ENCODE results near the gene HCRTR2. TPM values are rescaled to one million over a fixed set of nuclear protein-coding genes. Genes with fewer than 3 reads are reported as not detected.

The HCRTR2 gene
- polyA plus RNA-seq, 1 experiment, result not detected

GRCh38 chr6:55320696-55321086, 146.4 kb downstream of the HCRTR2 start:
- no peaks in the 10 kb centered on the region for H3K27me3 ChIP-seq (ENCODE audit: control insufficient read depth, insufficient read depth, low read length)
- ChIA-PET POLR2A (no interaction called here), CTCF (no interaction called here)
- no peak for DNase-seq (ENCODE audit: low read depth)
- H3K4me3 ChIP-seq (ENCODE audit: low read depth, low read length), result no peak overlapping the region
- H3K36me3 ChIP-seq (ENCODE audit: control insufficient read depth, insufficient read depth, low read length), result no peaks in the 10 kb centered on the region
- no peak for TF ChIP-seq CTCF (IDR thresholded peaks at IDR 0.05; ENCODE audit: insufficient read depth, low read depth, low read length)

- Histone ChIP-seq H3K36me3 (ENCODE audit: control insufficient read depth, insufficient read depth, low read length) (no peaks in the 10 kb centered on the region), H3K4me3 (ENCODE audit: low read depth, low read length) (no peak within 1 kb of the TSS), H3K27me3 (ENCODE audit: control insufficient read depth, insufficient read depth, low read length) (no peaks in the 10 kb centered on the region)
- CTCF ChIA-PET, result no interaction called here
- TF ChIP-seq CTCF (IDR thresholded peaks at IDR 0.05; ENCODE audit: insufficient read depth, low read depth, low read length), result no peak
- no peak for DNase-seq (ENCODE audit: low read depth)
- POLR2A ChIA-PET, result no interaction called here
Measured at GRCh38 chr6:55327169-55327568, 152.9 kb downstream of the HCRTR2 start, which contains the start of gene GFRAL. Gene GFRAL (plus strand): TSS chr6:55327469. CDS start chr6:55327555, 86 bp downstream.

Other genes starting within 250 kb of the HCRTR2 start
- not detected in 2 replicates for gene GFRAL, start 153.0 kb downstream of the HCRTR2 start, polyA plus RNA-seq (2011; rRNA removed)